Stimulated activated CD4-positive, alpha-beta T cell treated with anti-CD3 and anti-CD28 coated beads, TNF-alpha, amount 100 ng/mL, for 24 hours (primary cell): ENCODE measurements around the gene MYO10.
"Not testable (repeated sequence)": the region's sequence is repeated elsewhere in the genome, so short reads cannot be mapped to it uniquely, and the experiment has no call there.

Source experiments
- DNase-seq, 3 experiments: peaks; one replicate each; pipeline ENCODE4 v3.0.0-alpha.2; 2020; ENCODE audit warnings: low read depth in 3 of 3

Gene MYO10

DNA sequence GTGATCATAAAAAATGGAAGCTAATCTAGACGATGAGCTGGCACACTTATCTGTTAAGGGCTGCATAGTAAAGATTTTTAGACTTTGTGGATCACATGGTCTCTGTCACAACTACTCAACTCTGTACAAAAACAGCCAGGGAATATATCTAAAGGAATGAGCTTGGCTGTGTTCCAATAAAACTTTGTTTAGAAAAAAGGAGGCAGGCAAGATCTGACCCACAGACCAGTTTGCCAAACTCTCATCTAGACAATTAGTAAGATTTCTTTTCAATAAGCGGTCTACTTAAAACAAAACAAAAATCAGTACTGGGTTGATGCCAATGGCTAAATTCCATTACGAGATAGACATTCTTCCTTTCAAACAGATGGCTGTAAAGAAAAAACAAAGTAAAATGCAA, 266.3 kb downstream of the MYO10 start:
- DNase-seq: no peak

- no peak for DNase-seq
Measured at GRCh38 chr5:16668631-16669030, 267.5 kb downstream of the MYO10 start.

- DNase-seq: no peak
Measured at GRCh38 chr5:16668194-16668593, 267.9 kb downstream of the MYO10 start.

GRCh38 chr5:16666883-16667398, 269.1 kb downstream of the MYO10 start:
- no peak for DNase-seq

DNA sequence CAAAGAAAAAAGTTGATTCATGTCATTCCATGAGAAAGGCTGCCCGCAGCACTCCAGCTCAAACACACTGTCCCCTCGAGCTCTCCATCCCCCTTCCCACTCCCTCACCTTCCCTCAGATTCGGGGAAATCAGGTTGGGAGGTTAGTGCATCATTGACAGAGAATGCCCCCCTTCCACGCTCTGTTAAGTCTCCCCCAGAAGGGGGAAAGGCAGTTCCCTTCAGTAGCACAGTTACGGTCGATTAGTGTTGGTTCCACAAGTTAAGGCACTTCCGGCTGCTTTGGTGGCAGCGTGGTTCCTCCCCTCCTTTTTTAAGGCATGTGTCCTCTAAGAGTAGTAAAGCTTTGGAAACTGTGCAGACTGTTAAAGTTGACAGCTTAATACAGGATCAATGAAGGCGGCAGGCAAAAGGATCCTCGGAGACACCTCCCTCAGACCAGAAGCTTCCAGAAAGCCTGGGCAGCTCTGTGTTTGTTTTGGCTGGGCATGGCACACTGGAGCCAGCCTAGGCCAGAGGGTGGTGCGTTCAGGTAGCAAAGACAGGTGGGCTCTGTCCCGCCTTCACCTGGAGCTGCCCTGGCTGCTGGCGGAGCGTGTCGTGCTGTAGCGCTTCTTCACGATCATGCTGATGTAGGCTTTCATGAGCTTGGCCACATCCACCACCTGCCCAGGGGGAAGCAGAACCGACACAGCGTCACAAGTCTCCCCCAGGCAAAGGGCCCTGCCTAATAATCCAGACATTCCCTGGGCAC, 269.8 kb downstream of the MYO10 start:
- DNase-seq: no peak

- DNase-seq: no peak
Measured at GRCh38 chr5:16665601-16666000, 270.5 kb downstream of the MYO10 start.

DNA sequence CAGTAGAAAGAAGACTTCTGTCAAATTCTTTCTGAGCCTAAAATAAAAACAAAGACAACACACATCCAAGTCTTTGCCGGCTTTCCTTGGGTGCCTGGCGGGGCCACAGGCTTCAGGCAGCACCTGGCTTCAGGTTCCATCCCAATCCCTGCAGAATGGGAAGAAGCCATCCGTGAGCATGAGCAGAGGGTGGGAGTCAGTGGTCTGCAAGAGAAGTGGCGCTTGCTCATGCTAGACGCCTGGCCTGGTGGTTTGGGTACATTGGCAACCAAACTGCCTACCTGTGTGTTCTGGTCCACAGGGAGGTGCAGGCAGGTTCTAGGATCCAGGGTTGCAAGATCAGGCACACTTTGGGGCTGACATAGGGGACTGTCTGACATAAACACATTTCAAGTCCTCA, 271.7 kb downstream of the MYO10 start:
- DNase-seq: no peak

DNA sequence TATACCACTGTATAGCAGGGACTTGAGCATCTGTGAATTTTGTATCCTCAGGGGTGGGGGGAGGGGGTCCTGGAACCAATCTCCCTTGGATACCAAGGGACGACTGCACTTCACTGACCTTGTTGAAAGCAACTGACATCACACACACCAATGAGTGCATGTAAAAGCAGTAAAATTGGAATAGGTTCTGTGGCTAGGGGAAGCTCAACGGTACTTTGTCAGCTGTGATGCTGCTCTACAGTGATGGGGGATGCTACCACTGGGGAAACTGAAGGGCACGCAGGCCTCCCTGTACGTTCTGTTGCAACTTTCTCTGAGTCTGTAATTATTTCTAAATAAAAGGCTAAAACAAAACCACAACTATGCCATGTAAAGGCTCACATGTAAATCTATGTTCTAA, 272.2 kb downstream of the MYO10 start:
- no peak for DNase-seq

GRCh38 chr5:16661713-16662112, 274.4 kb downstream of the MYO10 start:
- DNase-seq: no peak

DNA sequence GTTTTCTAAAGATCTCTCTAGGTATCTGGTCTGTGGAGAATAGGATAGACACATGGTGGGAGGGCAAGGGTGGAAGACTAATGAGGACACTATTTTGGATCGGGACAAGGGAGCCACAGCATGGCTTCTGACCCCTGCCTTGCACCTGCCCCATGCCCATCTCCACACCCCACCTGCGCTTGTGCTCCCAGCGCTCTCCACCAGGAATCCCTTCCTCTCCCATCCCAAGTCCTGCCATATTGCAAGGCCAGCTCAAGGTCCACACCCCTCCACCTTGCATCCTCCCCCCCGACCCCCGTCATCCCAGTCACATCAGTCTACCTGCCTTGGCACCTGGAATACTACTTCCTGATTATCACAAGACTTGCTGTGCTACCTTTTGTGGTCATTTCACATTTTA, 275.1 kb downstream of the MYO10 start:
- DNase-seq: no peak

- DNase-seq: no peak
Measured at GRCh38 chr5:16659536-16659935, 276.6 kb downstream of the MYO10 start.

DNA sequence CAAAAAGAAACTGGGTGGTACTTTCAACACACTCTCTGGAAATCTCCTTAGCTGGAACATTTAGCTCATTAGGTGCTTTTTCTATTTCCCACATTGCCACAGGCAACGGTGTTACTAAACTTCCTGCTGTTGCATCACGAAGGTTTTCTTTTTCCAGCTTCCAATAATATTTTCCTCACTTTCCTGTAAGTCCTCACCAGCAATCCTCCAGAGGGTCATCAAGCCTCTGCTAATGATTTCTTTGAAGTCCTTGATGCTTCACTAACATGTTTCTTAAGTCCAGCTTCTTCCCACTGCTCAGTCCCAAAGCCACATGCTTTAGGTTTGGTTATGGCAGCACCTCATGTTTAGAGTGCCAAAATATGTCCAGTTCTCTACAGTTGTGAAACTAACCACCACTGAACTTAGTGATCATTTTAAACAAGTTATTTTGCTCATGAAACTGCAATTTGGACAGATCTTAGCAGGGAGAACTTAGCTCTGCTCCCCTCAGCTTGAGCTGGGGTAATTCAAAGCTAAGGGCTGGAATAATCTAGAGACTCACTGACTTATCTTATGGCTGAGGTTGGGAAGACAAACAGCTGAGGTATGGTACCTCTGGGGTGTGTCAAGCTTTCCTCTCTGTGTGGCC, 279.4 kb downstream of the MYO10 start:
- no peak for DNase-seq

- no peak for DNase-seq
Measured at GRCh38 chr5:16654647-16655334, 281.3 kb downstream of the MYO10 start.

GRCh38 chr5:16648739-16649138, 287.3 kb downstream of the MYO10 start:
- DNase-seq: not testable (repeated sequence)

GRCh38 chr5:16644301-16644889, 291.7 kb downstream of the MYO10 start:
- DNase-seq: no peak

DNA sequence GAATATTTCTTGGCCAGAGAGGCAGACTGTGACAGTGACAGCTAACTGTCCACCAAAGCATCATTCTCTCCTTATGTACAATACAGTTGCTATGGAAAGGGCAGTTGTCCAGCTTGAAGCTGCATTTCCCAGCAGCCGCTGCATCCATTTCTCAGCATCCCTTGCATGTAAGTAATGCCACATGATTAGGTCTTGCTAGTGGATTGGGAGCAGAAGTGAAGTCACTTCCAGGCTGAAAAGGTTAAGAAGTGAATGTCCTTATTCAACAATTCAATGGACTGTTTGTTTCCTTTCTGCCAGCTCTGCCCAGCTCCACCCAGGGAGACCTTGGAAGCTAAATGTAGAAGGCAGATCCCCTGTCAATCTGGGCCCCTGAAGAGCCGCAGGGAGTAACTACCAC, 293.2 kb downstream of the MYO10 start:
- DNase-seq: no peak

- no peak for DNase-seq
Measured at GRCh38 chr5:16639206-16639605, 296.9 kb downstream of the MYO10 start.

GRCh38 chr5:16628376-16628775, 307.7 kb downstream of the MYO10 start:
- no peak for DNase-seq

DNA sequence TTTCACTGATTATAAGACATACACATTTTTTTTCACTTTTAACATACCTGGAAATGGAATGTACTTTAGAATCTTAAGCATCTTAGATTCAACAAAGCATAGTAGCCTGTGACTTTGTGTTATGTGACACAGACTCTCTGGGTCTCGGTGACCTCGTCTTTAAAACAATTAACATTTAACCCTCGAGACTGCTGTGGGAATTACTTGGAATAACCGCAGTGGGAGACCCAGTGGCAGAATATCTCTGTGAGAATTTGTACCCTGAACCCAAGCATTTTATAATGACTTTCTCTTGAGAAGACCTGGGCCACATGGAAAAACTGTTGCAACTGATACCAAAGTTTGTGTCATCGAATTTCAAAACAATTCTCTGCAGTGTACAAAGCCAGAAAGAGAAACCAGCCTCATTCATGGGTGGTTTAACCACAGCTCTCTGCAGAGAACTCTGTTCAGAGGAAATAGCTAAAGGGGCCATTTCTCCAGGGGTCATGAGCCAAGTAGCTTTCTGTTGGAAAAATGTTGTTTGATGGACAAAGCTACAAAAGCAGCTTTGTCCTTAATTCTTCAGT, 309.3 kb downstream of the MYO10 start:
- DNase-seq: no peak

DNA sequence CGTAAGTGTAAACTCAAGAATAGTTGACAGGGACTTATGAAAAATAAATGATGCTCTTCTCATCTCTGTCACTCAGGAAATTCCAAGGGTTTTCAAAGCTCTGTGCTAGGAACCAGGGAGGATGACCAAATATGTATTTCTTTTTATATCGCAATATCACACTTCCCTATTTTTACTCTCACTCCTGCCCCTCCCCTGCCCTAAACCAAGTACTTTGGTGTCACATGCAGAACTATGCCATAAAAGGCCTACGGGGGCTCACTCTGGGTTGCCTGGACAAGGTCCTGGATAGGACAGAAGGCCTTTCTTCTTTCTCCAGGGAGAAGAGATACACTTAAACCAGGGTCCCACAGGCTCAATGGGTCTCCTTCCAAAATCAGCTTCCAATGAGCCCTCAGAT, 311.0 kb downstream of the MYO10 start:
- DNase-seq: no peak

DNA sequence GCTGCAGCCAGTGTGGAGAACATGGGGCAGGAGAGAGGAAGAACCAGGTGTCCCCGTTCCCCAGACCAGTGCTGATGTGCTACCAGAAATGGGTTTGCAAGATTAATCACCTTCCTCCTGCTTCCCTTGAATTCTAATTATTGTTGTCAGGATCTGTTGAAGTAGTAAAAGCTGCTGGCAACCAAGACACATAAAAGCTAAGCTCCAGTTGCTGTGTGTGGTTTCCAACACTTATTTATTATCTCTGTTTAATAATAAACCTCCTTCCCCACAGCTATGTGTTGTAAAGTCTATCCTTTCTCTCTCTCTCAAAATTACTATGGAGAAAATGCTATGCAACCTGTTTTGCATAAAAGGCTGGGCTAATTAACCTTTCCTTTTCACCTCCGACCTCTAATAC, 317.0 kb downstream of the MYO10 start:
- no peak for DNase-seq
